ENCODE results near the gene SWI5.

GRCh38 chr9:128304136-128304970 is 28.3 kb downstream of the SWI5 start:
- TF ChIP-seq CTCF (conservative IDR thresholded peaks at IDR 0.05 in 1 of 2, IDR thresholded peaks at IDR 0.05 in 1 of 2; ENCODE audit: low read depth in 1 of 2, low read length in 2 of 2): no peak
- no peak for TF ChIP-seq EZH2 (IDR thresholded peaks at IDR 0.05; ENCODE audit: low read length, missing control alignments)
